Endothelial cell of umbilical vein (primary cell): ENCODE results near the gene SUSD2. TPM values are rescaled to one million over a fixed set of nuclear protein-coding genes. Genes with fewer than 3 reads are reported as not detected.

Experiments used
- BruUV-seq: library from RNA; stranded (reverse); fragments of 400-500 nt; replicated peaks from 2 replicates; lab custom pipeline; 2021; lab: Mats Ljungman, UMichigan
- CTCF ChIA-PET: fragments of 300-600, 350-600 bp; sonication (Branson Sonifier 250); formaldehyde crosslinking; loops from one replicate; lab custom pipeline; 2021; ENCODE audit warnings: antibody characterized with exemption, inconsistent platforms; lab: Charles Lee
- POLR2A ChIA-PET: fragments of 300-600, 350-600 bp; sonication (Branson Sonifier 250); formaldehyde crosslinking; loops from one replicate; lab custom pipeline; 2021; ENCODE audit warnings: antibody characterized with exemption, inconsistent platforms; lab: Charles Lee
- DNase-seq: peaks from one replicate; pipeline ENCODE4 v3.0.0-alpha.2; 2011; ENCODE audit warnings: low read depth, low spot score
- FAIRE-seq: peaks from 2 replicates; lab custom pipeline; 2011; peaks lifted over from hg19 to GRCh38; lab: Jason Lieb, UNC
- H2AFZ ChIP-seq: 2 replicates; pipeline ENCODE4 v1.6.0; 2012; ENCODE audit warnings: low read depth, low read length, control low read depth, inconsistent platforms
- H3K27ac ChIP-seq: 2 replicates; pipeline ENCODE4 v1.5.1; 2011; ENCODE audit warnings: low read depth, mild to moderate bottlenecking, control low read depth, low read length, moderate library complexity; ENCODE audit not compliant: insufficient read depth
- H3K27me3 ChIP-seq, 2 experiments: 2 replicates each; pipeline versions ENCODE4 v1.6.0 to v1.6.1; 2011; ENCODE audit warnings: low read length in 2 of 2, mixed read lengths in 1 of 2; ENCODE audit not compliant: control insufficient read depth in 2 of 2, insufficient read depth in 2 of 2
- H3K36me3 ChIP-seq, 2 experiments: 2 replicates in 1 of 2; 3 replicates in 1 of 2; pipeline ENCODE4 v1.5.1; 2011; ENCODE audit warnings: low read length in 2 of 2, mild to moderate bottlenecking in 1 of 2, moderate library complexity in 1 of 2; ENCODE audit not compliant: control insufficient read depth in 2 of 2, insufficient read depth in 2 of 2; ENCODE audit errors: extremely low read depth in 1 of 2
- H3K4me1 ChIP-seq: 3 replicates; pipeline ENCODE4 v1.5.1; 2011; ENCODE audit warnings: mild to moderate bottlenecking, low read length; ENCODE audit not compliant: control insufficient read depth, insufficient read depth; ENCODE audit errors: extremely low read depth
- H3K4me2 ChIP-seq: 2 replicates; pipeline ENCODE4 v1.6.1; 2011; ENCODE audit warnings: low read length, control low read depth, mixed read lengths; ENCODE audit not compliant: insufficient read depth
- H3K4me3 ChIP-seq, 3 experiments: fragments of 200-600 bp in 1 of 3; sonication (generic), shearing (Covaris generic) in 1 of 3; replicated peaks in 1 of 3; 2 replicates each; pipeline ENCODE4 v1.5.1; 2011 to 2016; ENCODE audit warnings: control low read depth in 3 of 3, low read length in 3 of 3, mild to moderate bottlenecking in 2 of 3, inconsistent platforms in 1 of 3, low read depth in 1 of 3, moderate library complexity in 1 of 3; ENCODE audit not compliant: insufficient read depth in 1 of 3
- H3K79me2 ChIP-seq: 2 replicates; pipeline ENCODE4 v1.6.0; 2012; ENCODE audit warnings: low read length, inconsistent platforms; ENCODE audit not compliant: control insufficient read depth, insufficient read depth
- H3K9ac ChIP-seq: replicated peaks from 2 replicates; pipeline ENCODE3; 2011; ENCODE audit warnings: low read length, control low read depth; ENCODE audit not compliant: insufficient read depth; ENCODE audit errors: extremely low read depth
- H3K9me1 ChIP-seq: replicated peaks from 3 replicates; pipeline ENCODE4 v1.6.0; 2011; ENCODE audit warnings: mild to moderate bottlenecking, low read length; ENCODE audit not compliant: control insufficient read depth, insufficient read depth; ENCODE audit errors: extremely low read depth
- H3K9me3 ChIP-seq: replicated peaks from 2 replicates; pipeline ENCODE4 v1.5.1; 2012; ENCODE audit warnings: low read length, inconsistent platforms; ENCODE audit not compliant: control insufficient read depth, insufficient read depth
- H4K20me1 ChIP-seq: replicated peaks from 2 replicates; pipeline ENCODE3; 2011; ENCODE audit warnings: mild to moderate bottlenecking, low read length; ENCODE audit not compliant: control insufficient read depth, insufficient read depth; ENCODE audit errors: extremely low read depth
- CTCF ChIP-seq, 2 donors: IDR thresholded peaks; 1 replicate in 1 of 2; 2 replicates in 1 of 2; pipeline ENCODE4 v1.5.1; 2011; ENCODE audit warnings: low read length in 2 of 2, mild to moderate bottlenecking in 2 of 2, moderate library complexity in 2 of 2, control low read depth in 1 of 2, inconsistent platforms in 1 of 2, low read depth in 1 of 2; ENCODE audit not compliant: insufficient read depth in 1 of 2; ENCODE audit errors: extremely low read depth in 1 of 2
- EZH2 ChIP-seq: IDR thresholded peaks from 2 replicates; pipeline ENCODE4 v1.6.1; 2012; ENCODE audit warnings: borderline replicate concordance, low read depth, mild to moderate bottlenecking, moderate library complexity, low read length, inconsistent platforms; ENCODE audit not compliant: severe bottlenecking
- FOS ChIP-seq: IDR thresholded peaks from 2 replicates; pipeline ENCODE4 v1.6.1; 2011; ENCODE audit warnings: mild to moderate bottlenecking, low read length, moderate library complexity, borderline replicate concordance; ENCODE audit not compliant: insufficient read depth
- GATA2 ChIP-seq: IDR thresholded peaks from 2 replicates; pipeline ENCODE4 v1.7.0; 2011; ENCODE audit warnings: low read depth, mild to moderate bottlenecking, moderate library complexity, mixed read lengths, low read length; ENCODE audit not compliant: insufficient read length, insufficient read depth
- JUN ChIP-seq: IDR thresholded peaks from 2 replicates; pipeline ENCODE4 v1.6.1; 2011; ENCODE audit warnings: borderline replicate concordance, low read depth; ENCODE audit not compliant: insufficient read length, insufficient read depth
- MAX ChIP-seq: IDR thresholded peaks from 2 replicates; pipeline ENCODE4 v1.6.1; 2011; ENCODE audit not compliant: insufficient read depth, insufficient read length
- MYC ChIP-seq: IDR thresholded peaks from one replicate; pipeline ENCODE4 v1.6.1; 2011; ENCODE audit warnings: mild to moderate bottlenecking, low read depth, low read length
- POLR2A ChIP-seq: IDR thresholded peaks from 2 replicates; pipeline ENCODE4 v1.6.1; 2012; ENCODE audit warnings: low read depth, mild to moderate bottlenecking, control low read depth, low read length
- POLR2AphosphoS5 ChIP-seq: IDR thresholded peaks from 2 replicates; pipeline ENCODE4 v1.6.1; 2012; ENCODE audit warnings: low read depth, mild to moderate bottlenecking, control low read depth, low read length, moderate library complexity; ENCODE audit not compliant: insufficient read depth
- dilution Hi-C: fragments of 300-500 bp; cut with MboI; formaldehyde crosslinking; loops from one replicate; pipeline ENCODE4 v1.15.0; 2019; ENCODE audit warnings: low sequenced_read_pairs; ENCODE audit not compliant: extremely low pct_ligation_motif_present
- intact Hi-C: fragments of 100-400 bp; cut with micrococcal nuclease; formaldehyde crosslinking; loops from one replicate; pipeline ENCODE4 v1.10.0; 2022
- polyA plus RNA-seq, 4 experiments: library from polyadenylated mRNA; depleted of rRNA in 3 of 4; stranded (reverse) in 3 of 4; unstranded in 1 of 4; fragments of >200 nt; gene quantifications; 2 replicates each; pipeline versions ENCODE4 v1.2.1 to v1.2.3, GENCODE V29; 2011 to 2012; ENCODE audit warnings: missing spikeins in 1 of 4
- total RNA-seq: library from RNA; stranded (reverse); gene quantifications from 2 replicates; pipeline ENCODE4 v1.2.3, GENCODE V29; 2021

The SUSD2 gene
- total and polyA plus RNA-seq, 2 donors (not counting 3 experiments of a cell fraction or from before 2014, with no cell fraction given): 0.26 to 0.27 TPM

DNA sequence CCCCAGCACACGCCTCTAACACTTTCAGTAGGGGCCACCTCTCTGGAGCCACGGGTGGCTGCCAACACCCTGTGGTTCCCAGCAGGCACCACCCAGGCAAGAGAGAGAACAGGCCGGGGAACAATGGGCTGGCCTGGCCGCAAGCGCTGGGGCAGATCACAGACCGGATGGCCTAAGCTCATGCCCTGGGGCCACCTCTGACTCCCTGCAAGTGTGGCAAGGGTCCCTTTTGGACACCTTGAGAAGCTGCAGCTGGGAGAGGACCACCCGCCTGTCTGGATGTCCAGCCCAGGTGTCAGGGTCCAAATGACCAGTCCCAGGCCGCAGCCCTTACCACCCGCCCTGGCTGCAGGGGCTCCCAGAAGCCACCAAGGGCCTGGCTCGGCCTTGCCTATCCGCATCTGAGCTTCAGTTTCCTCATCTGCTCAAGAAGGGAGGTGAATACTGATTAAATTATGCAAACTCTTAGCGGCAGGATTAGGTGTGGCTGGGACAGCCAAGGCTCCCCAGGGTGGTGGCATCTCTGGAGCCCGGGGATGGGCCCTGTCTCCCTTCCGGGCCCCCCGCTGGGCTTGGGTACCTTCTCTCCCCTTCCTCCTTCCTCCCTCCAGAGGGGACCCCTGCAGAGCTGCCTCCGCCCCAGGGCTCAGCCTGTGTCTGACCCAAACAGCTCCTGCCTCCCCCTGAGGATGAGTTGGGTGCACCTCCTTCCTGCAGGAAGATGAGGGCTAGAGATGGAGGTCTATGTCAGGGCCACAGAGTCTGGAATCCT, 785 bp upstream of the SUSD2 start:
- no peaks in the 10 kb centered on the region for H3K27me3 ChIP-seq
- intact Hi-C loops (loop anchor here (10.0 kb wide), 1 partner anchor 344 kb away; no protein-coding TSS in a partner anchor), dilution Hi-C loops (no loop called here)
- TF ChIP-seq MYC: no peak
- TF ChIP-seq CTCF (IDR thresholded peaks at IDR 0.05; ENCODE audit: extremely low read depth in 1 of 2, insufficient read depth in 1 of 2, low read depth in 1 of 2, low read length in 2 of 2): no peak
- no peak for TF ChIP-seq FOS
- no peak for TF ChIP-seq JUN
- no peak for TF ChIP-seq POLR2A
- TF ChIP-seq EZH2: no peak
- no peak for TF ChIP-seq MAX
- TF ChIP-seq POLR2AphosphoS5: no peak
- TF ChIP-seq GATA2: no peak
- H3K27ac ChIP-seq: no peak overlapping the region
- ChIA-PET POLR2A (no interaction called here), CTCF (interaction anchor here (1.1 to 1.4 kb wide), 2 partner anchors 10 to 23 kb away, joined by 4 read pairs; no protein-coding TSS in a partner anchor)
- H3K9me3 ChIP-seq: no peaks in the 10 kb centered on the region
- no peak overlapping the region for H3K4me2 ChIP-seq
- no peak overlapping the region for H3K9ac ChIP-seq
- no TSS peak for BruUV-seq
- peaks cover 0 to 5% of the 10 kb centered on the region in 2 experiments for H3K36me3 ChIP-seq
- H3K79me2 ChIP-seq: no peaks in the 10 kb centered on the region
- FAIRE-seq (no peak), DNase-seq (no peak)
- no peak overlapping the region for H2AFZ ChIP-seq
- no peaks in the 10 kb centered on the region for H3K4me1 ChIP-seq
- H4K20me1 ChIP-seq: no peaks in the 10 kb centered on the region
- H3K4me3 ChIP-seq: no peak overlapping the region
- H3K9me1 ChIP-seq: no peaks in the 10 kb centered on the region
